ENCODE data around the gene LUZP2.

The LUZP2 gene

GRCh38 chr11:24636291-24636629, 139.4 kb downstream of the LUZP2 start:
- no peak for DNase-seq

- no peak for DNase-seq
Observed at GRCh38 chr11:24637520-24637919, 140.7 kb downstream of the LUZP2 start.

- no peak for DNase-seq
Observed at GRCh38 chr11:24642648-24643047, 145.8 kb downstream of the LUZP2 start.

GRCh38 chr11:24645563-24645962, 148.7 kb downstream of the LUZP2 start:
- DNase-seq, result no peak

GRCh38 chr11:24651873-24652272, 155.0 kb downstream of the LUZP2 start:
- DNase-seq, result no peak

DNA sequence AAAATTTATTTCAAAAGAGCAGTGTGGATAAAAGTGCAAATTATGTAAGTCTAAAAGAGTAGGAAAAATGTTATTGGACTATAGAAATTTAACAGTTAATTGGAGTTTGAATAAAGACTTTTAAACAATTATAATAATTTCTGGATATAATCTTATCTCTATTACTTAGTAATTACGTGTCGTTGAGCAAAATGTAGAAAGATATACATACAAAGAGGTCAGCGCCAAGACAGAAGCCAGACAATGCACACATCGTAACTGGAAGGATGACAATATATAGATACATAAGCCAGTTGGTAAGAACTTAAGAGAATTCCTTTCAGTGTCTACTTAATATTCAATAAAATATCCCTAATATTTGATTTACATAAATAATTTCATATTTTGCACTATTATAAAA, 157.0 kb downstream of the LUZP2 start:
- no peak for DNase-seq

DNA sequence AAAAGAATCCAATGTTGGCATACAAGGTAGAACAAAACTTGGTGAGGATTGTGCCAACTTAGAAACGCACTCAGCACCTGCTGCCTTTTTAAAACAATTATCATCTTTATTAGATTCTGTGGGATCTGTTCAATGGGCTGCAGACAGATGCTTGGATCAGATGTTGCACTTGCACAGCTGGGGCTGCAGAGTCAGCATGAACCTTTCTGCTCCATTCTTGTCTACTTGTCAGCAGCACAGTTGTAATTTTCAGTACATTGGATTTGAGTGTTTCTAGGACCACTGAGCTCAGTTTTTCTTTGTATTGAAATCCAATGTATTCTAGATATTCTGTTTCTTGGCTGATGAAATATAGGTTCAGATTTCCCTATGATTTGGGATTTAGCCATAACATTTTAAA, 164.5 kb downstream of the LUZP2 start:
- DNase-seq, result no peak

DNA sequence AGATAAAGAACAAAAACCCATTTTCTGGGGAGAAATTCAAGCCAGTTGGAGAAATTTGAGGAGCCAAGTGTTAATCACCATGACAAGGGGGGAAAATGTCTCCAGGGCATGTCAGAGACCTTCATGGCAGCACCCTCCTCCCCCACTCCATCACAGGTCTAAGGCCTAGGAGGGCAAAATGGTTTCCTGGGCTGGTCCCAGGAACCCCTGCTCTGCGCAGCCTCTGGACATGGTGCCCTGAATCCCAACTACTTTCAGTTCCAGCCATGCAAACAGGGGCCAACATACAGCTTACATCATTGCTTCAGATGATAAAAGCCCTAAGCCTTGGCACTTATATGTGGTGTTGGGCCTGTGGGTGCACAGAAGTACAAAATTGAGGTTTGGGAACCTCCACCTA, 167.5 kb downstream of the LUZP2 start:
- no peak for DNase-seq

DNA sequence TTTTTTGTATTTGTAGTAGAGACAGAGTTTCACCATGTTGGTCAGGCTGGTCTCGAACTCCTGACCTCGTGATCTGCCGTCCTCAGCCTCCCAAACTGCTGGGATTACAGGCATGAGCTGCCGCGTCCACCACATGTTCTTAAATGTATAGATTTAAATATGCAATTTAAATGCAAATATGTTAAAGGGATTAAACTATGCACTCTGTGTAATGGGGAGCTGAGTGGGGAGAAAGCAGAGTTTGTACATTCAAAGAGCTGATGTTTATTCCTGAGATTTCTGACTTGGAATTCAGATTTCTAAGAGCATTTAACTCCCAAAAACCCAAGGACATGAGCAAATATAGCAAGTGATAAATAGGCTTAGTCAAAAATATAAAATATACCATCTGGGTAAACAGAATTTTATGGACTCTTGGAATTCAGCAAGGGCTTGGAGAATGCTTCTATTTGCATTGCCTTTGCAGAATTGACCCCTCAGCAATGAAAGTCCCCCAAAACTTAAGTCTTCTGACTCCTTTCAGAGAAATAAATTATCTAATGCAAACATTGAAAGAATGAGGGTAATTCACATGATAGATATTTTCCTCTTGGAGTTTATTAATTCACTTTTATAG, 170.6 kb downstream of the LUZP2 start:
- DNase-seq, result no peak

- DNase-seq, result no peak
Observed at GRCh38 chr11:24678703-24679348, 182.0 kb downstream of the LUZP2 start.

- no peak for DNase-seq
Observed at GRCh38 chr11:24679821-24680351, 183.0 kb downstream of the LUZP2 start.

GRCh38 chr11:24683583-24683982, 186.7 kb downstream of the LUZP2 start:
- DNase-seq, result no peak

DNA sequence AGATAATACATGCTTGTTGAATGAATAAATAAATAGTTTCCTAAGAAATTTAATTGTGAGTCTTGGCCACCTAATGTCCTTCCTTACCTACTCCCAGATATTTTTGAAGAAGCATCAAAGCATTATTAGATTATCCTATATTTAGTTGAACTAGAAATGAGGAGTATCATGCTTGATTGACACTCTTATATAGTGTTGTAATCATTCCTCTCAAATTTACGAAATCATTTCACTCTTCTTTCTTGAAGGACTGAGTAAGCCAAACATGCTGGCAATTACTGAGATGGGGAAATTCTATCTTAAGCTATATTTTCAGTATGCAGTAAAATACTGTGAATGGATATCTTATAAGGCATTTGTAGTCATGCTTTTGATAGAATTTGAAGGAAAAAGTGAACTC, 189.0 kb downstream of the LUZP2 start:
- DNase-seq, result no peak

DNA sequence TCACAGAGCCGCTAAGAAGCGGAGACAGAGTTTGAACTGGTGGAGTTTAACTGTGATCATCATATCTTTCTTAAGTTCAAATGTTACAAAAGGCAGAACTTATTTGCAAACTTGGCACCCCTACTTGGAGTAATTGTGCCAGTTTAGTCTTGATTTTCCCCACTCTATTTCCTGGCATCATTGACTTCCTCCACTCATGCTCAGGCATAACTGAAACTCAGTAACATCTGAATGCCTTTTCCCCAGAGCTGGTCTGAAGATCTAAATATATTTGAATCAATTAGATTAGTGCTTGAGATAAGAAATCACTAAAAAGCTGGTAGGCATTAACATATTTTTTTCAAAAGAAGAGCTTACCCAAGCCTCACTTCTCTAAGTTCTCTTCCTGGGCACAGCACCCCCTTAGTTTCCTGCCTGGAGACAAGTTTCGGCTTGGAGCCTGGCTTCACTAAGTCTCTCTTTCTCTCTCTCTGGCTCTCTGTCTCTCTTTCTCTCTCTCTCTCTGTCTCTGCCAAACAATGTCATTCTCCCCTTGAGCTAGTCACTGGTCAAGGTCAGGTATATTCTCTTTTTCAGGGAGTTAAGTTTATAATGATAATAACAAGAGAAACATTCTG, 190.8 kb downstream of the LUZP2 start:
- DNase-seq, result no peak

- no peak for DNase-seq
Observed at GRCh38 chr11:24688981-24689380, 192.1 kb downstream of the LUZP2 start.

- no peak for DNase-seq
Observed at GRCh38 chr11:24697522-24698111, 200.8 kb downstream of the LUZP2 start.

GRCh38 chr11:24704716-24705115, 207.9 kb downstream of the LUZP2 start:
- no peak for DNase-seq

- DNase-seq, result no peak
Observed at GRCh38 chr11:24705474-24705873, 208.6 kb downstream of the LUZP2 start.

- DNase-seq, result no peak
Observed at GRCh38 chr11:24708616-24709015, 211.8 kb downstream of the LUZP2 start.

DNA sequence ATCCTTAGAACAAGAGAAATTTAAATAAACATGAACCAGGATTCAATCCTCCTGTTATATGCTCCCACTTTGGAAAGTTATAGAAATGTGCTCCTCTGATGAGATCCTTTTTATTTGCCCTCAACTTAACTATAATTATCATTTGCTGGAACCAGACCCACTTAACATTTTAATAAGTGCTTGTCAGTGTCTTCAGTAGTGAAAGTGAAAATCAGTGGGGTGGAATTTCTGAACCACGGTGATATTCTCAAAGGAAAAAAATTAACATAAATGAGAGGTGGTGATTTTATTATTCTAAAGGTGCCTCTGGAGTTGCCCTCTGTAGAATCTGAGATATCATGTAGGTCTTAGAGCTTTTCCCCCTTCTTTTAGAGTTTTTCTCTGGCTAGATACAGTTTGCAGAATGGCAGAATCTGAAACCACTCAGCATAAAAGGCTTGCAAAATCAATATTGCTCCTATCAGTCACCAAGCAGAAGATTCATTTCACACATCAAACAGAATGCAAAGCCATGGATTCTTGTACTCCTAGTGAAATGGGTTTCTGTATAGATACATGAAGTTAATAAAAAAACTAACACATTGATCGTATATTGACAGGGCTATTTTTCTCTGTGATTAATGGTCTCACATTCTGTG, 213.2 kb downstream of the LUZP2 start:
- no peak for DNase-seq

GRCh38 chr11:24714601-24715000, 217.7 kb downstream of the LUZP2 start:
- DNase-seq, result no peak

- no peak for DNase-seq
Observed at GRCh38 chr11:24716403-24716802, 219.6 kb downstream of the LUZP2 start.

DNA sequence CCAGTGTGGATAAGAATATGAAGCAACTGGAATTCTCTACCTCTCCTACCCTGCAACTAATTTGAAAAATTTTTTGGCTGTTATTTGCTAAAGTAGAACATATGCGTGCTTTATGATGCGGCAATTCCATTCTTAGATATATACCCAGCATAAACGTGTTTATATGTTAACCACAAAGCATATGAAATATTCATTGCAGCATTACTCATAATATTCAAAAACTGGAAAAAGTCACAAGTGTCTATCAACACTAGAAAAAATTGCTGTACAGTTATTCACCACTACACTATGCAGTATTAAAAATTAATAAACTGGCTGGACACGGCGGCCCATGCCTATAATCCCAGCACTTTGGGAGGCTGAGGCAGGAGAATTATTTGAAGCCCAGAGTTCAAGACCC, 226.4 kb downstream of the LUZP2 start:
- DNase-seq, result no peak

- DNase-seq, result no peak
Observed at GRCh38 chr11:24731554-24731953, 234.7 kb downstream of the LUZP2 start.

All from activated CD4-positive, CD25-positive, alpha-beta regulatory T cell (primary cell).